HG03565 (cell line): ENCODE measurements around the gene FAM43A.

Experiments
- ATAC-seq: cut with Tn5 transposase; IDR thresholded peaks from one replicate; pipeline ENCODE4 v1.9.1; 2021; ENCODE audit warnings: mild to moderate bottlenecking, moderate library complexity; ENCODE audit not compliant: unreplicated experiment

FAM43A gene

DNA sequence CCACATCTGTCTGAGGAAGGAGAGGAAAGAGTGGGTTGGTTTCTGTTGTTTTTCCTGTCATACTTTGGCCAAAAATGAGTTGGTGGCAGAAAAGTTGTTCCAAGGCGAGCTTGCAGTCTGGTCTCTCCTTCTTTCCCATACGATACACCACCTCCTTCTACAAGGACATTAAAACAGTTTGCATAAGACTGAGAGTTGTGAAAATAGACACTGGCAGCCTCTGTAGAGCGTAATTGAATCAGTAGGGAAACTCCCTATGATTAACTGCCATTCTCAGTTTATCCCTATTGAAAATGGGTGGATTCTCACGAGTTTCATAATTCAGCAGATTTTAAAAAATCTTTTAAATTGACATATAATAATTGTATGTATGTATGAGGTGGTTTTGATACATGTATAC is 10.0 kb upstream of the FAM43A start:
- no peak for ATAC-seq

GRCh38 chr3:194676471-194676870 is 9.2 kb upstream of the FAM43A start:
- ATAC-seq = no peak

- no peak for ATAC-seq
Measured at GRCh38 chr3:194680888-194681615, 4.6 kb upstream of the FAM43A start.

DNA sequence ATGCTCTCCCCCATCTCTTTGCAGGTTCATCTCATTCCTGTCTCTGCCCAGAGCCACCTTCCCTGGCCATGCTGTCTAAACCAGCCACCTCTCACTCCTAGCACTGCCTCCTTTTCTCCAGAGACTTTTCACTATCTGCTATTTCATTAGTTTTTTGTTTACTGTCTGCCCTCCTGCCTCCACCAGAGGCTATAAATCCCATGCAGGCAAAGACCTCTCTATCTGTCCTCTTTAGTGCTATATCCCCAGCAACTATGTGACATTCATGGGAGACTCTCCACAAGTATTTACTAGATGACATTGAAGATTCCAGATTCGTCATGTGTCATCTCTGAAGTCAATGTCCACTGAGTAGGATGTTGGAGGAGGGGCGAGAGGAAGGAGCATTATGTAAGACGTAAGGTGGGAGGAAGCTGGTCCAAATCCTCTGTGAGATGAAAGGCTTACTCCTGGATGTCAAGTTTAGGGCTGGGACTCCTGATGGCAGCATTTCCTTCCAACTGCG is 3.4 kb upstream of the FAM43A start:
- ATAC-seq = no peak

GRCh38 chr3:194682694-194683310 is 2.9 kb upstream of the FAM43A start:
- ATAC-seq = no peak

DNA sequence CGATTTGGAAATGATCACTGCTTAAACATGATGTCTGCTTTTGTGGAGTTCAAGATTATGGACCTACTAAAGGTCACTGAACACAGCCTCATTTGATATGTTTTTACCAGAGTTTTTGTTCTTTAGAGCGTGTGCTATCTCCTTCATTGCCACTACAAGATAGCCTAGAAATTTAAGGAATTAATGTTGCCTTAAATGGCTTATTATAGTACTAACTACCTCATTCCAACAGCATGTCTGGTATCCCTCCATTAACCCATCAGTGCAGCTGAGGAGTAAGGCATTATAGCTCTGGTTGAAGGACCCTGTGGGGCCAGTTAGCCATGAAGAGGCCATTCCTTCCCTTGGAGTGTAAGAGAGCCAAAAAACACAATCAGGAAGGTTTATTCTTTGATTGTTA is 2.3 kb upstream of the FAM43A start:
- ATAC-seq = no peak

- ATAC-seq = no peak
Measured at GRCh38 chr3:194685065-194685717, 492 bp upstream of the FAM43A start.

DNA sequence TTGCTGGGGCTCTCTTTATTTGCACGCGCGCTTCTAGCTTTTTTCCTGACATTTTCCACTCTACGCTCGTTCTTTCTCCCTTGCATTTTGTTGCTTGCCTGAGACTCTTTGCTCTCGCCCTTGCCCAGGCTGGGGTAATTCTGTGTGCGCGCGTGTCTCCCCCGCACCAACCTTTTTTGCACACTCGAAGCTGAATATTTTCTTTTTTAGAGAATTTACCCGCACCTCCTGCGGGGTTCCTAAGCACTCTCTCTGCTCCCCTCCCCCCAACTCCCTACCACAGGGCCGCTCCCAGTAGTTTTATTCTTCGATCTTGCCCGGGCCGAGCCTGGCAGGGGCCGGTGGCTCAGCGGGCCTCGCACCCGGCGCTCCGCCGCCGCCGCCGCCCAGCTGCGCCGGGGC is 732 bp downstream of the FAM43A start:
- no peak for ATAC-seq

DNA sequence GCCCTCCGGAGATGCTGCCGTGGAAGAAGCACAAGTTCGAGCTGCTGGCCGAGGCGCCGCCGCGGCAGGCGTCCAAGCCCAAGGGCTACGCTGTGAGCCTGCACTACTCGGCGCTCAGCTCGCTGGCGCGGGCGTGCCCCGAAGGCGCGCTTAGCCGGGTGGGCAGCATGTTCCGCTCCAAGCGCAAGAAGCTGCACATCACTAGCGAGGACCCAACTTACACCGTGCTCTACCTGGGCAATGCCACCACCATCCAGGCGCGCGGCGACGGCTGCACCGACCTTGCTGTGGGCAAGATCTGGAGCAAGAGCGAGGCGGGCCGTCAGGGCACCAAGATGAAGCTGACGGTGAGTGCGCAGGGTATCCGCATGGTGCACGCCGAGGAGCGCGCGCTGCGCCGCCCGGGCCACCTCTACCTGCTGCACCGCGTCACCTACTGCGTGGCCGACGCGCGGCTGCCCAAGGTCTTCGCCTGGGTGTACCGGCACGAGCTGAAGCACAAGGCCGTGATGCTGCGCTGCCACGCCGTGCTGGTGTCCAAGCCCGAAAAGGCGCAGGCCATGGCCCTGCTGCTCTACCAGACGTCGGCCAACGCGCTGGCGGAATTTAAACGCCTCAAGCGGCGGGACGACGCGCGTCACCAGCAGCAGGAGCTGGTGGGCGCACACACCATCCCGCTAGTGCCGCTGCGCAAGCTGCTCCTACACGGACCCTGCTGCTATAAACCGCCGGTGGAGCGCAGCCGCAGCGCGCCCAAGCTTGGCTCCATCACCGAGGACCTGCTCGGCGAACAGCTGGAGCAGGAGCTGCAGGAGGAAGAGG is 1.3 kb downstream of the FAM43A start:
- no peak for ATAC-seq

GRCh38 chr3:194687638-194688199 is 2.0 kb downstream of the FAM43A start:
- ATAC-seq = no peak

- no peak for ATAC-seq
Measured at GRCh38 chr3:194688200-194688740, 2.6 kb downstream of the FAM43A start.

- ATAC-seq = no peak
Measured at GRCh38 chr3:194688946-194689345, 3.3 kb downstream of the FAM43A start.

DNA sequence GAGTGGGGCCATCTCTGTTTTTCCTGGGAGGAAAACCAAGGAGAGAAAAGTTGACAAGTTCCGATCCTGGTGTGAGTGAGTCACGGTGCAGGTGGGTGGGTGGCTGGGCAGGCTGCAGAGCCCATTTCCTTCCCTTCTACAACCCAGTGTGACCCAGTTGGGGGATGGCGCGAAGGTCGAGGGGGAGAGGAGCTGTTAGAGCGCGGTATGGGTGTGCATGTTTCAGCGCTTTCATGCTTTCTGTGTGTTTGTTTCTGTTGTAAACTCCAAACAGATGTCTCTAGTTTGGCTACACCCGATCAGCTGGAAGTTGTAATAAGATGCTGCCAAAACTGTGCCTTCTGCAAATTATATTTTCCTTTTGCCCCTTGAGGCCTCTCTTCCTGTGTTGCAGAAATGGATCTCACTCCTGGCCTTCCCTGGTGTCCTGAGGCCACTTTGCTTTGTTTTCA is 3.8 kb downstream of the FAM43A start:
- ATAC-seq = no peak

GRCh38 chr3:194690501-194691372 is 5.1 kb downstream of the FAM43A start:
- ATAC-seq = no peak

DNA sequence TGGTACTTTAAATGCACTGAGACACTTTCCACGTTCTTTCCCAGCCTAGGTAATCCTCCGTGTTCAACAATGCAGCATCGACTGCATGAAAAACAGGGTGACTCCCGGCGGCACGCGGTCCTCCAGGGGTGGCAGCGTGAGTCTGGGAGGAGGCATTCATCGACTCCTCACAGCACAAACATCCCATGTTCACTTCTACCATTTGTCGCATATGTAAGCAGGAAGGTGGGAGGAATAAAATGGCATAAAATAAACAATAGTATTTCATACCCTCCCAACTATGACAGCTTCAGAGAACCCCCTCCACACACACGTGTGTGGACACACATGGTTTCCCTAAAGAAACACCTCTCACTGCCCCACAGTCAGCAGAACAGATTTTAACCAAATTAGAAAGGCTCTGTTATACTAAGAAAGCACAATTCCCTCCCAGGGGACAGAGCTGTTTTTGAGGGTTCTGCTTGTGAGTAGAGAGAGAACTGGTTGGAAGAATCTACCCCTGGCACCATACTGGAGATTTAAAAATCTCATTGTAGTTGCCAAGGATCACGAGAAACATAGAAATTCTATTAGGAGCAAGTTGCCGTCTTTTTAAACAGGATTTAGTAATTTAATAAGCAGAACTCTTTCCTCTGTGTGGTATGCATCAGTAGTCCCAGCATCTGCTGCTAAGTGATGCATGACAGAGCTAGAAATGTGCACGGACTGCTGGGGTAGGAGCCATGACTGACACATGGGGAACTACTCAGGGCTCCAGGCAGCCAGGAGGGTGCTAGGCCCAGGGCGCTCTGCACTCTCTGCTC is 6.0 kb downstream of the FAM43A start:
- ATAC-seq = peak; percentile 58

- no peak for ATAC-seq
Measured at GRCh38 chr3:194696702-194697101, 11.0 kb downstream of the FAM43A start.

- no peak for ATAC-seq
Measured at GRCh38 chr3:194702545-194702944, 16.9 kb downstream of the FAM43A start.

- no peak for ATAC-seq
Measured at GRCh38 chr3:194705227-194705626, 19.5 kb downstream of the FAM43A start.

DNA sequence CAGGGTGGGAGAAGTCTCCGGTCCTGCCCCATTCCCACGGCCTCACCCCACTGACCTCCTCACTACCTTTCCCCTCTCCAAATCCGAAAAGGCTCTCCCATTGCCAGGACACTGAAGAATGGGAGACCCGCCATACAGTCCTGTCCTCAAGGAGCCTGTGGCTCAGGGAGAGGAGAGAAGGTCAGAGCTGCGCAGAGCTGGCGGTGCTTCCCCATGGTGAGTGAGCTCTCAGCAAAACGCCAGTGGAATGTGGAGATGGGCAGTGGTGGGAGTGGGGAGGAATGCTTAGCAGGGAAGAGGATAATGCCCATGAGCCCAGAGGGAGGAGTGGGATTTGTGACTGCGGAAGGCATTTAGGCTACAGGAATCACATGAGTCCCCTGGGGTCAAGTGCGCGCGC is 20.1 kb downstream of the FAM43A start:
- ATAC-seq = no peak
